ENCODE measurements around the gene SNAPC3. TPM values are rescaled to one million over a fixed set of nuclear protein-coding genes. Genes with fewer than 3 reads are reported as not detected.

Gene SNAPC3
- total and polyA plus RNA-seq, 2 donors (not counting 3 experiments of a cell fraction or from before 2014, with no cell fraction given) = 15.2 to 32.6 TPM

DNA sequence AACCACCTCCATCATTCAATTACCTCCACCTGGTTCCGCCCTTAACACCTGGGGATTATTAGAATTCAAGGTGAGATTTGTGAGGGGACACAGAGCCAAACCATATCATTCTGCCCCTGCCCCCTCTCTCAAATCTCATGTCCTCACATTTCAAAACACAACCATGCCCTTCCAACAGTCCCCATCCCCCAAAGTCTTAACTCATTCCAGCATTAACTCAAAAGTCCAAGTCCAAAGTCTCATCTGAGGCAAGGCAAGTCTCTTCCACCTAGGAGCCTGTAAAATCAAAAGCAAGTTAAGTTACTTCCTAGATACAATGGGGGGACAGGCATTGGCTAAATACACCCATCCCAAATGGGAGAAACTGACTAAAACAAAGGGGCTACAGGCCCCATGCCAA is 69.3 kb downstream of the SNAPC3 start:
- ChIA-PET CTCF (no interaction called here), POLR2A (no interaction called here)
- no peak for FAIRE-seq
- Histone ChIP-seq H3K4me2 (ENCODE audit: insufficient read depth, low read length) (no peak overlapping the region), H3K36me3 (ENCODE audit: control insufficient read depth in 2 of 2, extremely low read depth in 1 of 2, insufficient read depth in 2 of 2, low read length in 2 of 2) (peaks cover 0 to 5% of the 10 kb centered on the region in 2 experiments), H3K9ac (replicated peaks; ENCODE audit: extremely low read depth, insufficient read depth, low read length) (no peak overlapping the region), H4K20me1 (replicated peaks; ENCODE audit: control insufficient read depth, extremely low read depth, insufficient read depth, low read length) (no peaks in the 10 kb centered on the region), H3K9me3 (replicated peaks; ENCODE audit: control insufficient read depth, insufficient read depth, low read length) (no peaks in the 10 kb centered on the region), H3K9me1 (replicated peaks; ENCODE audit: control insufficient read depth, extremely low read depth, insufficient read depth, low read length) (no peaks in the 10 kb centered on the region), H3K27me3 (ENCODE audit: control insufficient read depth in 2 of 2, insufficient read depth in 2 of 2, low read length in 2 of 2) (no peaks in the 10 kb centered on the region), H3K27ac (ENCODE audit: insufficient read depth, low read depth, low read length) (no peak overlapping the region), H3K79me2 (ENCODE audit: control insufficient read depth, insufficient read depth, low read length) (peaks cover 13% of the 10 kb centered on the region), H2AFZ (ENCODE audit: low read depth, low read length) (no peak overlapping the region), H3K4me1 (ENCODE audit: control insufficient read depth, extremely low read depth, insufficient read depth, low read length) (no peaks in the 10 kb centered on the region), H3K4me3 (replicated peaks in 1 of 3; ENCODE audit: insufficient read depth in 1 of 3, low read depth in 1 of 3, low read length in 3 of 3) (no peak overlapping the region)
- intact Hi-C loops (cut with micrococcal nuclease) (no loop called here), dilution Hi-C loops (cut with MboI; ENCODE audit: extremely low pct_ligation_motif_present, low sequenced_read_pairs) (no loop called here)
- no TSS peak for BruUV-seq (replicated peaks)
- no peak for DNase-seq (ENCODE audit: low read depth, low spot score)
- no peak for TF ChIP-seq MYC (IDR thresholded peaks at IDR 0.05; ENCODE audit: low read depth, low read length)
- TF ChIP-seq POLR2A (IDR thresholded peaks at IDR 0.05; ENCODE audit: low read depth, low read length) = no peak
- TF ChIP-seq FOS (IDR thresholded peaks at IDR 0.05; ENCODE audit: borderline replicate concordance, insufficient read depth, low read length) = no peak
- TF ChIP-seq EZH2 (IDR thresholded peaks at IDR 0.05; ENCODE audit: borderline replicate concordance, low read depth, low read length, severe bottlenecking) = no peak
- no peak for TF ChIP-seq GATA2 (IDR thresholded peaks at IDR 0.05; ENCODE audit: insufficient read depth, insufficient read length, low read depth, low read length)
- no peak for TF ChIP-seq POLR2AphosphoS5 (IDR thresholded peaks at IDR 0.05; ENCODE audit: insufficient read depth, low read depth, low read length)
- TF ChIP-seq, protein P1, sequence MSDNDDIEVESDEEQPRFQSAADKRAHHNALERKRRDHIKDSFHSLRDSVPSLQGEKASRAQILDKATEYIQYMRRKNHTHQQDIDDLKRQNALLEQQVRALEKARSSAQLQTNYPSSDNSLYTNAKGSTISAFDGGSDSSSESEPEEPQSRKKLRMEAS (IDR thresholded peaks at IDR 0.05; ENCODE audit: insufficient read depth, insufficient read length) = no peak

GRCh38 chr9:15492485-15493150 is 69.9 kb downstream of the SNAPC3 start:
- no peak for DNase-seq (ENCODE audit: low read depth, low spot score)
- H3K79me2 ChIP-seq (ENCODE audit: control insufficient read depth, insufficient read depth, low read length) = peaks cover 13% of the 10 kb centered on the region
- no peak overlapping the region for H3K4me2 ChIP-seq (ENCODE audit: insufficient read depth, low read length)
- no peaks in the 10 kb centered on the region for H4K20me1 ChIP-seq (replicated peaks; ENCODE audit: control insufficient read depth, extremely low read depth, insufficient read depth, low read length)
- H3K27ac ChIP-seq (ENCODE audit: insufficient read depth, low read depth, low read length) = no peak overlapping the region
- no peak for FAIRE-seq
- dilution Hi-C loops (cut with MboI; ENCODE audit: extremely low pct_ligation_motif_present, low sequenced_read_pairs) (no loop called here), intact Hi-C loops (cut with micrococcal nuclease) (no loop called here)
- BruUV-seq (replicated peaks) = no TSS peak
- no peak overlapping the region for H3K9ac ChIP-seq (replicated peaks; ENCODE audit: extremely low read depth, insufficient read depth, low read length)
- CTCF ChIA-PET = no interaction called here
- H3K36me3 ChIP-seq (ENCODE audit: control insufficient read depth in 2 of 2, extremely low read depth in 1 of 2, insufficient read depth in 2 of 2, low read length in 2 of 2) = peaks cover 0 to 5% of the 10 kb centered on the region in 2 experiments
- no peaks in the 10 kb centered on the region for H3K4me1 ChIP-seq (ENCODE audit: control insufficient read depth, extremely low read depth, insufficient read depth, low read length)
- POLR2A ChIA-PET = no interaction called here
- no peak overlapping the region for H2AFZ ChIP-seq (ENCODE audit: low read depth, low read length)
- no peaks in the 10 kb centered on the region for H3K9me3 ChIP-seq (replicated peaks; ENCODE audit: control insufficient read depth, insufficient read depth, low read length)
- no peak overlapping the region for H3K4me3 ChIP-seq (replicated peaks in 1 of 3; ENCODE audit: insufficient read depth in 1 of 3, low read depth in 1 of 3, low read length in 3 of 3)
- H3K9me1 ChIP-seq (replicated peaks; ENCODE audit: control insufficient read depth, extremely low read depth, insufficient read depth, low read length) = no peaks in the 10 kb centered on the region
- TF ChIP-seq POLR2A (IDR thresholded peaks at IDR 0.05; ENCODE audit: low read depth, low read length) (no peak), JUN (IDR thresholded peaks at IDR 0.05; ENCODE audit: borderline replicate concordance, insufficient read depth, insufficient read length, low read depth) (no peak), MYC (IDR thresholded peaks at IDR 0.05; ENCODE audit: low read depth, low read length) (no peak), GATA2 (IDR thresholded peaks at IDR 0.05; ENCODE audit: insufficient read depth, insufficient read length, low read depth, low read length) (no peak), EZH2 (IDR thresholded peaks at IDR 0.05; ENCODE audit: borderline replicate concordance, low read depth, low read length, severe bottlenecking) (no peak), POLR2AphosphoS5 (IDR thresholded peaks at IDR 0.05; ENCODE audit: insufficient read depth, low read depth, low read length) (no peak), FOS (IDR thresholded peaks at IDR 0.05; ENCODE audit: borderline replicate concordance, insufficient read depth, low read length) (no peak)
- TF ChIP-seq, protein P1 (IDR thresholded peaks at IDR 0.05; ENCODE audit: insufficient read depth, insufficient read length) = no peak
- TF ChIP-seq, protein P2, sequence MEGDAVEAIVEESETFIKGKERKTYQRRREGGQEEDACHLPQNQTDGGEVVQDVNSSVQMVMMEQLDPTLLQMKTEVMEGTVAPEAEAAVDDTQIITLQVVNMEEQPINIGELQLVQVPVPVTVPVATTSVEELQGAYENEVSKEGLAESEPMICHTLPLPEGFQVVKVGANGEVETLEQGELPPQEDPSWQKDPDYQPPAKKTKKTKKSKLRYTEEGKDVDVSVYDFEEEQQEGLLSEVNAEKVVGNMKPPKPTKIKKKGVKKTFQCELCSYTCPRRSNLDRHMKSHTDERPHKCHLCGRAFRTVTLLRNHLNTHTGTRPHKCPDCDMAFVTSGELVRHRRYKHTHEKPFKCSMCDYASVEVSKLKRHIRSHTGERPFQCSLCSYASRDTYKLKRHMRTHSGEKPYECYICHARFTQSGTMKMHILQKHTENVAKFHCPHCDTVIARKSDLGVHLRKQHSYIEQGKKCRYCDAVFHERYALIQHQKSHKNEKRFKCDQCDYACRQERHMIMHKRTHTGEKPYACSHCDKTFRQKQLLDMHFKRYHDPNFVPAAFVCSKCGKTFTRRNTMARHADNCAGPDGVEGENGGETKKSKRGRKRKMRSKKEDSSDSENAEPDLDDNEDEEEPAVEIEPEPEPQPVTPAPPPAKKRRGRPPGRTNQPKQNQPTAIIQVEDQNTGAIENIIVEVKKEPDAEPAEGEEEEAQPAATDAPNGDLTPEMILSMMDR (IDR thresholded peaks at IDR 0.05; ENCODE audit: extremely low read depth in 1 of 2, insufficient read depth in 1 of 2, low read depth in 1 of 2, low read length in 2 of 2) = no peak
- H3K27me3 ChIP-seq (ENCODE audit: control insufficient read depth in 2 of 2, insufficient read depth in 2 of 2, low read length in 2 of 2) = no peaks in the 10 kb centered on the region
